Loucy (cell line): ENCODE data around the gene EEF1AKMT2.

Source experiments
- H2AFZ ChIP-seq: fragments of 200-600 bp; sonication (generic); 2 replicates; pipeline ENCODE4 v1.6.0; 2016; ENCODE audit warnings: antibody characterized with exemption, mild to moderate bottlenecking, low read length, moderate library complexity
- H3F3A ChIP-seq: fragments of 200-600 bp; 2 replicates; pipeline ENCODE4 v1.6.0; 2016; ENCODE audit warnings: antibody characterized with exemption, low read depth, mild to moderate bottlenecking
- H3K27me3 ChIP-seq: fragments of 200-600 bp; sonication (generic); 2 replicates; pipeline ENCODE4 v1.6.1; 2014; ENCODE audit warnings: low read length, mild to moderate bottlenecking; ENCODE audit not compliant: insufficient read depth, poor library complexity, severe bottlenecking
- H3K36me3 ChIP-seq: fragments of 200-600 bp; sonication (generic); 2 replicates; pipeline ENCODE4 v1.6.1; 2016; ENCODE audit warnings: low read length; ENCODE audit not compliant: insufficient read depth
- H3K4me1 ChIP-seq: fragments of 200-600 bp; sonication (generic); 2 replicates; pipeline ENCODE4 v1.5.1; 2014; ENCODE audit warnings: low read length, mild to moderate bottlenecking; ENCODE audit not compliant: insufficient read depth, poor library complexity, severe bottlenecking
- H3K4me2 ChIP-seq: fragments of 200-600 bp; sonication (generic); 2 replicates; pipeline ENCODE4 v1.6.0; 2014; ENCODE audit warnings: antibody characterized with exemption, low read length, low read depth, mild to moderate bottlenecking; ENCODE audit not compliant: poor library complexity, severe bottlenecking
- H3K4me3 ChIP-seq: fragments of 200-600 bp; sonication (generic); 2 replicates; pipeline ENCODE4 v1.5.1; 2014; ENCODE audit warnings: low read length, mild to moderate bottlenecking, mixed read lengths; ENCODE audit not compliant: poor library complexity, severe bottlenecking
- H3K79me2 ChIP-seq: fragments of 200-600 bp; sonication (generic); 2 replicates; pipeline ENCODE4 v1.6.1; 2014; ENCODE audit warnings: low read length; ENCODE audit not compliant: insufficient read depth
- H3K9ac ChIP-seq: fragments of 200-600 bp; sonication (generic); 2 replicates; pipeline ENCODE4 v1.6.0; 2014; ENCODE audit warnings: mild to moderate bottlenecking, low read depth, low read length, moderate library complexity; ENCODE audit not compliant: poor library complexity, severe bottlenecking
- H3K9me2 ChIP-seq: fragments of 200-600 bp; sonication (generic); replicated peaks from 2 replicates; pipeline ENCODE4 v1.6.1; 2016; ENCODE audit warnings: low read depth, low read length, mixed read lengths
- H3K9me3 ChIP-seq: fragments of 200-600 bp; sonication (generic); 2 replicates; pipeline ENCODE4 v1.6.1; 2014; ENCODE audit warnings: mild to moderate bottlenecking, antibody characterized with exemption, low read length, low read depth; ENCODE audit not compliant: insufficient read depth
- H4K20me1 ChIP-seq: fragments of 200-600 bp; sonication (generic); 2 replicates; pipeline ENCODE4 v1.6.0; 2014; ENCODE audit warnings: antibody characterized with exemption, low read length, mild to moderate bottlenecking; ENCODE audit not compliant: insufficient read depth, poor library complexity, severe bottlenecking
- CTCF ChIP-seq: fragments of 200-600 bp; sonication (generic); conservative IDR thresholded peaks from 2 replicates; pipeline ENCODE4 v1.5.1; 2014; ENCODE audit warnings: mild to moderate bottlenecking, antibody characterized with exemption, low read length
- EZH2phosphoT487 ChIP-seq: fragments of 200-600 bp; IDR thresholded peaks from 2 replicates; pipeline ENCODE4 v1.6.1; 2018; ENCODE audit warnings: antibody characterized with exemption, mild to moderate bottlenecking, moderate library complexity, borderline replicate concordance

The EEF1AKMT2 gene

GRCh38 chr10:124728071-124728829, 63.4 kb downstream of the EEF1AKMT2 start:
- TF ChIP-seq EZH2phosphoT487, result no peak
- no peak for TF ChIP-seq CTCF
- peaks cover 51% of the 10 kb centered on the region for H4K20me1 ChIP-seq
- peaks cover 12% of the 10 kb centered on the region; the same call in 1 of the 2 replicates for H3K36me3 ChIP-seq
- H3K9ac ChIP-seq, result no peak overlapping the region
- H3K79me2 ChIP-seq, result peaks cover 96% of the 10 kb centered on the region
- H3K9me2 ChIP-seq, result no peaks in the 10 kb centered on the region
- no peak overlapping the region for H3K4me3 ChIP-seq
- peaks cover 18% of the 10 kb centered on the region for H3K4me1 ChIP-seq
- H3K4me2 ChIP-seq, result no peak overlapping the region
- no peaks in the 10 kb centered on the region for H3K27me3 ChIP-seq
- H3F3A ChIP-seq, result no peaks in the 10 kb centered on the region
- H2AFZ ChIP-seq, result no peak overlapping the region
- no peaks in the 10 kb centered on the region for H3K9me3 ChIP-seq

- no peak for TF ChIP-seq CTCF
- TF ChIP-seq EZH2phosphoT487, result no peak
- Histone ChIP-seq H3F3A (no peaks in the 10 kb centered on the region), H3K9me3 (no peaks in the 10 kb centered on the region), H2AFZ (no peak overlapping the region), H3K36me3 (peaks cover 9% of the 10 kb centered on the region; the same call in 1 of the 2 replicates), H3K79me2 (peaks cover 96% of the 10 kb centered on the region), H3K4me3 (no peak overlapping the region), H3K4me2 (no peak overlapping the region), H4K20me1 (peaks cover 54% of the 10 kb centered on the region), H3K9me2 (no peaks in the 10 kb centered on the region), H3K4me1 (peaks cover 23% of the 10 kb centered on the region), H3K27me3 (no peaks in the 10 kb centered on the region), H3K9ac (no peak overlapping the region)
These were observed 64.2 kb downstream of the EEF1AKMT2 start for GRCh38 chr10:124727361-124727960.

- Histone ChIP-seq H3K4me2 (no peak overlapping the region), H3K79me2 (peaks cover 90% of the 10 kb centered on the region), H3K9me3 (no peaks in the 10 kb centered on the region), H3K36me3 (peaks cover 7% of the 10 kb centered on the region; the same call in 1 of the 2 replicates), H4K20me1 (peaks cover 52% of the 10 kb centered on the region), H3K4me1 (peaks cover 29% of the 10 kb centered on the region), H3K27me3 (no peaks in the 10 kb centered on the region), H3K9me2 (no peaks in the 10 kb centered on the region), H3K9ac (no peak overlapping the region), H3K4me3 (no peak overlapping the region), H2AFZ (no peak overlapping the region), H3F3A (no peaks in the 10 kb centered on the region)
- no peak for TF ChIP-seq EZH2phosphoT487
- no peak for TF ChIP-seq CTCF
These were observed 65.9 kb downstream of the EEF1AKMT2 start for GRCh38 chr10:124725791-124726190.
